GM12878 (cell line): ENCODE results near the gene CFAP410. TPM values are rescaled to one million over a fixed set of nuclear protein-coding genes. Genes with fewer than 3 reads are reported as not detected.

Source experiments
- ATAC-seq: fragments of 200-7000 bp; cut with Tn5 transposase; 3 replicates; pipeline ENCODE4 v1.9.1; 2020; ENCODE audit warnings: mild to moderate bottlenecking, moderate library complexity
- BruUV-seq: library from RNA; stranded (reverse); fragments of 400-500 nt; replicated peaks from 2 replicates; lab custom pipeline; 2021; lab: Mats Ljungman, UMichigan
- CTCF ChIA-PET: fragments of 300-600 bp; sonication (Branson Sonifier 250); formaldehyde crosslinking; extraction: SDS; loops from one replicate; lab custom pipeline; 2021; ENCODE audit warnings: inconsistent platforms; lab: Yijun Ruan, JAX
- POLR2A ChIA-PET: fragments of 350-600 bp; formaldehyde crosslinking; extraction: SDS; loops from one replicate; lab custom pipeline; 2021; ENCODE audit warnings: inconsistent platforms; lab: Charles Lee
- RAD21 ChIA-PET: fragments of 300-600 bp; sonication (Branson Sonifier 250); formaldehyde crosslinking; loops from one replicate; lab custom pipeline; 2023; ENCODE audit warnings: antibody characterized with exemption; ENCODE audit not compliant: unreplicated experiment; lab: Charles Lee
- SMC1A ChIA-PET: fragments of 300-600 bp; sonication (Branson Sonifier 250); formaldehyde crosslinking; loops from one replicate; lab custom pipeline; 2023; ENCODE audit not compliant: unreplicated experiment, uncharacterized antibody; lab: Charles Lee
- DNase-seq: peaks from one replicate; pipeline ENCODE4 v3.0.0-alpha.2; 2011; ENCODE audit warnings: low read depth, low spot score
- FAIRE-seq: peaks from 3 replicates; lab custom pipeline; 2011; peaks lifted over from hg19 to GRCh38; lab: Jason Lieb, UNC
- H2AFZ ChIP-seq: 2 replicates; pipeline ENCODE4 v1.6.0; 2011; ENCODE audit warnings: low read depth, low read length, control low read depth; ENCODE audit not compliant: control insufficient read depth
- H3K27ac ChIP-seq: 2 replicates; pipeline ENCODE4 v1.5.1; 2011; ENCODE audit warnings: control low read depth; ENCODE audit not compliant: control insufficient read depth, insufficient read depth
- H3K27me3 ChIP-seq, 2 experiments: replicated peaks in 1 of 2; 2 replicates each; pipeline versions ENCODE4 v1.6.0 to v1.6.1; 2011; ENCODE audit warnings: low read length in 1 of 2; ENCODE audit not compliant: control insufficient read depth in 2 of 2, insufficient read depth in 2 of 2
- H3K36me3 ChIP-seq, 2 experiments: 2 replicates each; pipeline ENCODE4 v1.5.1; 2011; ENCODE audit warnings: low read length in 1 of 2; ENCODE audit not compliant: control insufficient read depth in 2 of 2, insufficient read depth in 2 of 2
- H3K4me1 ChIP-seq: 2 replicates; pipeline ENCODE4 v1.6.1; 2011; ENCODE audit warnings: mild to moderate bottlenecking, low read length, moderate library complexity, mixed read lengths; ENCODE audit not compliant: control insufficient read depth, insufficient read depth
- H3K4me2 ChIP-seq: 2 replicates; pipeline ENCODE4 v1.6.0; 2011; ENCODE audit warnings: control low read depth; ENCODE audit not compliant: control insufficient read depth, insufficient read depth
- H3K4me3 ChIP-seq: fragments of 200-600 bp; sonication (generic); 2 replicates; pipeline ENCODE4 v1.5.1; 2016
- H3K79me2 ChIP-seq: 2 replicates; pipeline ENCODE4 v1.6.0; 2011; ENCODE audit warnings: low read length; ENCODE audit not compliant: control insufficient read depth, insufficient read depth
- H3K9ac ChIP-seq: 2 replicates; pipeline ENCODE4 v1.8.0; 2011; ENCODE audit warnings: low read length, control low read depth, mixed read lengths; ENCODE audit not compliant: control insufficient read depth, insufficient read depth
- H3K9me3 ChIP-seq: replicated peaks from 3 replicates; pipeline ENCODE4 v1.5.1; 2011; ENCODE audit warnings: mild to moderate bottlenecking, low read length; ENCODE audit not compliant: control insufficient read depth, insufficient read depth
- H4K20me1 ChIP-seq: 2 replicates; pipeline ENCODE4 v1.6.0; 2011; ENCODE audit not compliant: control insufficient read depth, insufficient read depth
- ATF7 ChIP-seq: fragments of 450-650 bp; IDR thresholded peaks from 2 replicates; pipeline ENCODE4 v1.6.1; 2016; ENCODE audit warnings: low read depth, mild to moderate bottlenecking
- BRCA1 ChIP-seq: IDR thresholded peaks from 2 replicates; pipeline ENCODE4 v1.6.1; 2011; ENCODE audit warnings: low read depth, low read length, improper control_type of control experiment
- FOS ChIP-seq: IDR thresholded peaks from 3 replicates; pipeline ENCODE4 v1.6.1; 2011; ENCODE audit warnings: borderline replicate concordance; ENCODE audit not compliant: insufficient read length; ENCODE audit errors: extremely low read depth
- KLF5 ChIP-seq: fragments of 450-650 bp; IDR thresholded peaks from 2 replicates; pipeline ENCODE4 v1.6.1; 2014; ENCODE audit warnings: mild to moderate bottlenecking; ENCODE audit not compliant: partially characterized antibody
- POLR2AphosphoS5 ChIP-seq: IDR thresholded peaks from 2 replicates; pipeline ENCODE4 v1.6.1; 2011; ENCODE audit warnings: mild to moderate bottlenecking, low read length, inconsistent platforms
- POU2F2 ChIP-seq: IDR thresholded peaks from 3 replicates; pipeline ENCODE4 v1.6.1; 2011; ENCODE audit warnings: low read depth, mild to moderate bottlenecking, low read length, borderline replicate concordance
- RB1 ChIP-seq: fragments of 450-650 bp; formaldehyde crosslinking; IDR thresholded peaks from 2 replicates; pipeline ENCODE4 v1.6.1; 2017; ENCODE audit warnings: mild to moderate bottlenecking, borderline replicate concordance
- SUPT20H ChIP-seq: IDR thresholded peaks from 2 replicates; pipeline ENCODE4 v1.6.1; 2011; ENCODE audit warnings: low read depth, mild to moderate bottlenecking, low read length, moderate library complexity, borderline replicate concordance; ENCODE audit not compliant: control insufficient read depth
- TAF1 ChIP-seq: IDR thresholded peaks from 2 replicates; pipeline ENCODE4 v1.6.1; 2011; ENCODE audit warnings: mild to moderate bottlenecking, low read depth, low read length, borderline replicate concordance
- TCF3 ChIP-seq: IDR thresholded peaks from 2 replicates; pipeline ENCODE4 v1.6.1; 2012; ENCODE audit warnings: low read depth, mild to moderate bottlenecking, low read length, borderline replicate concordance; ENCODE audit not compliant: insufficient read depth
- ZZZ3 ChIP-seq: IDR thresholded peaks from 2 replicates; pipeline ENCODE4 v1.6.1; 2011; ENCODE audit warnings: low read depth; ENCODE audit not compliant: control insufficient read depth, insufficient read length
- WGBS: methylation state at CpG from one replicate; pipeline ENCODE4 v1.1.6; 2016; ENCODE audit warnings: low lambda C conversion rate; ENCODE audit not compliant: insufficient replicate concordance, insufficient coverage; ENCODE audit errors: missing lambda C conversion rate; 5-methylcytosine and 5-hydroxymethylcytosine counted together
- in situ Hi-C: fragments of 300-500 bp; cut with MboI; formaldehyde crosslinking; loops from 9 replicates; pipeline ENCODE4 v1.14.3; 2018; ENCODE audit warnings: mixed read lengths
- intact Hi-C: fragments of 100-400 bp; cut with micrococcal nuclease; formaldehyde crosslinking; loops from one replicate; pipeline ENCODE4 v1.14.2; 2022; ENCODE audit not compliant: unreplicated experiment
- polyA plus RNA-seq, 11 experiments: library from polyadenylated mRNA; depleted of rRNA in 4 of 11; unstranded in 6 of 11; stranded (reverse) in 5 of 11; fragments of >200 nt; fragmentation: Nextera tagmentation in 4 of 11; fragmentation: Illumina TruSeq in 1 of 11; extraction: Ambion mirVana in 4 of 11; extraction: Trizol in 1 of 11; gene quantifications; 1 replicate in 1 of 11; 2 replicates in 10 of 11; pipeline versions ENCODE4 v1.2.1 to v1.2.3, GENCODE V29; 2011 to 2016; ENCODE audit warnings: inconsistent platforms in 2 of 11, missing spikeins in 2 of 11, low read depth in 1 of 11
- total RNA-seq, 4 experiments: library from RNA; depleted of rRNA in 3 of 4; stranded (reverse); fragments of >200 nt in 3 of 4; fragmentation: Illumina TruSeq in 1 of 4; extraction: Trizol in 1 of 4; gene quantifications; 2 replicates each; pipeline versions ENCODE4 v1.2.1 to v1.2.3, GENCODE V29; 2013 to 2021
- TF ChIP-seq, protein P1 (sequence below): IDR thresholded peaks from 2 replicates; pipeline ENCODE4 v1.6.1; 2012; ENCODE audit warnings: low read depth, low read length, improper control_type of control experiment
- TF ChIP-seq, protein P2 (sequence below): fragments of 450-650 bp; IDR thresholded peaks from 2 replicates; pipeline ENCODE4 v1.6.1; 2017; ENCODE audit warnings: mild to moderate bottlenecking, low read depth, inconsistent platforms; ENCODE audit not compliant: poor library complexity, severe bottlenecking

CFAP410 gene
- total and polyA plus RNA-seq, 10 of the 15 experiments (the other 5 are each of a cell fraction or from before 2014, with no cell fraction given), result 0.14 to 24.8 (median 11.3) TPM

DNA sequence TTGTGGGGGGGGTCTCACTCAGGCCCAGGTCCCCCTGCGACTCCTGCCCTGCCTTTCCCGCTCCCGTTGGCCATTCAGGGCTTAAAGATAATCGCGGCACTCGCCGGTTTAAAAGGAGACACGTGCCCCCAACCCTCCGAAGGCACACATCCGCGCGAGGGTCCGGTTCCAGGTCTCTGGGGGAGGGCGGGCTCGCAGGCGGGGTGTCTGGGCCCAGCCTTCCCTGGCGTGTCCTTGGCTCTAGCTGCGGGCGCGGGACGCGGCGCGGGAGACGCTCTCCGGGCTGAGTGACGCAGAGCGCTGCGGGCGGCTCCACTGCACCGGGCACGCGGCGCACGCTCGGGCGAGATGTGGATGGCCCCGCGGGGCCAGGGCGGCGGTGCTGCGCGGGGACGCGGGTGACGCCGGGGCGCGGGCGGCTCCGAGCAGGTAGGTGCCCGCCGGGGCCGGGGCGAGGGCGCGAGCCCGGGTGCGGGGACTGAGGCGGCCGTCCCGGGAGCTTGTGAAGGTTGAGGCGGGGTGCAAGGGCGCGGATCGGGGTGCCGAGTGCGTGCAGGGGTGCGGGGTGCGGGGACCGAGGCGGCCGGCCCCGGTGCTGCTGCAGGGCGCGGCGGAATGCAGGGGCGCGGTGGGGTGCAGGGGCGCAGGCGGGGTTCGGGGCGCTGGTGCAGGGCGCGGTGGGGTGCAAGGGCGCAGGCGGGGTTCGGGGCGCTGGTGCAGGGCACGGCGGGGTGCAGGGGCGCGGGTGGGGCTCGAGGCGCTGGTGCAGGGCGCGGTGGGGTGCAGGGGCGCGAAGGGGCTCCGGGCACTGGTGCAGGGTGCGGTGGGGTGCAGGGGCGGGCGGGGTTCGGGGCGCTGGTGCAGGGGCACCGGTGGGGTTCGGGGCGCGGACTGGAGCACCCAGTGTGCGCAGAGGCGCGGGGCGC lies 10.9 kb upstream of the CFAP410 start:
- no peak for ATAC-seq
- no peaks in the 10 kb centered on the region for H3K9me3 ChIP-seq
- intact Hi-C loops (no loop called here), in situ Hi-C loops (loop anchor here (5.0 kb wide), 1 partner anchor 77 kb away; no protein-coding TSS in a partner anchor)
- ChIA-PET CTCF (no interaction called here), SMC1A (no interaction called here), RAD21 (no interaction called here), POLR2A (no interaction called here)
- peaks cover 18% of the 10 kb centered on the region for H3K4me1 ChIP-seq
- no peak overlapping the region for H3K4me2 ChIP-seq
- H4K20me1 ChIP-seq, result no peaks in the 10 kb centered on the region
- no peaks in the 10 kb centered on the region for H3K36me3 ChIP-seq
- WGBS, result 71% methylated on average over 42 of the region's 113 CpGs
- no peak overlapping the region for H3K4me3 ChIP-seq
- no TSS peak for BruUV-seq
- no peak overlapping the region for H3K27ac ChIP-seq
- H3K9ac ChIP-seq, result no peak overlapping the region
- peaks cover 6% of the 10 kb centered on the region for H3K79me2 ChIP-seq
- no peak for DNase-seq
- no peak for FAIRE-seq
- TF ChIP-seq POU2F2 (no peak), ATF7 (no peak), SUPT20H (no peak), ZZZ3 (no peak), POLR2AphosphoS5 (no peak), KLF5 (no peak), TCF3 (no peak), RB1 (no peak), BRCA1 (no peak), FOS (no peak), TAF1 (no peak)
- TF ChIP-seq, protein P1, sequence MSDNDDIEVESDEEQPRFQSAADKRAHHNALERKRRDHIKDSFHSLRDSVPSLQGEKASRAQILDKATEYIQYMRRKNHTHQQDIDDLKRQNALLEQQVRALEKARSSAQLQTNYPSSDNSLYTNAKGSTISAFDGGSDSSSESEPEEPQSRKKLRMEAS, result no peak
- TF ChIP-seq, protein P2, sequence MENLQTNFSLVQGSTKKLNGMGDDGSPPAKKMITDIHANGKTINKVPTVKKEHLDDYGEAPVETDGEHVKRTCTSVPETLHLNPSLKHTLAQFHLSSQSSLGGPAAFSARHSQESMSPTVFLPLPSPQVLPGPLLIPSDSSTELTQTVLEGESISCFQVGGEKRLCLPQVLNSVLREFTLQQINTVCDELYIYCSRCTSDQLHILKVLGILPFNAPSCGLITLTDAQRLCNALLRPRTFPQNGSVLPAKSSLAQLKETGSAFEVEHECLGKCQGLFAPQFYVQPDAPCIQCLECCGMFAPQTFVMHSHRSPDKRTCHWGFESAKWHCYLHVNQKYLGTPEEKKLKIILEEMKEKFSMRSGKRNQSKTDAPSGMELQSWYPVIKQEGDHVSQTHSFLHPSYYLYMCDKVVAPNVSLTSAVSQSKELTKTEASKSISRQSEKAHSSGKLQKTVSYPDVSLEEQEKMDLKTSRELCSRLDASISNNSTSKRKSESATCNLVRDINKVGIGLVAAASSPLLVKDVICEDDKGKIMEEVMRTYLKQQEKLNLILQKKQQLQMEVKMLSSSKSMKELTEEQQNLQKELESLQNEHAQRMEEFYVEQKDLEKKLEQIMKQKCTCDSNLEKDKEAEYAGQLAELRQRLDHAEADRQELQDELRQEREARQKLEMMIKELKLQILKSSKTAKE, result no peak
- no peak overlapping the region for H2AFZ ChIP-seq
- no peaks in the 10 kb centered on the region; a peak in 1 of 4 replicates for H3K27me3 ChIP-seq
